Glutamatergic neuron (in vitro differentiated cells): ENCODE results near the gene SVIL. TPM values are rescaled to one million over a fixed set of nuclear protein-coding genes. Genes with fewer than 3 reads are reported as not detected.

Experiments used
- DNase-seq: peaks from one replicate; pipeline ENCODE4 v3.0.0; 2022
- H3K27ac Mint-ChIP-seq: one replicate; pipeline ENCODE4 v1.8.0; 2020; ENCODE audit warnings: mild to moderate bottlenecking, mixed read lengths, inconsistent platforms; ENCODE audit not compliant: unreplicated experiment
- H3K27me3 Mint-ChIP-seq: one replicate; pipeline ENCODE4 v1.8.0; 2020; ENCODE audit warnings: mild to moderate bottlenecking, moderate library complexity, mixed read lengths, inconsistent platforms; ENCODE audit not compliant: unreplicated experiment
- H3K36me3 Mint-ChIP-seq: one replicate; pipeline ENCODE4 v1.8.0; 2020; ENCODE audit warnings: mild to moderate bottlenecking, mixed read lengths, inconsistent platforms; ENCODE audit not compliant: unreplicated experiment
- H3K4me1 Mint-ChIP-seq: one replicate; pipeline ENCODE4 v1.8.0; 2020; ENCODE audit warnings: mild to moderate bottlenecking, low read depth, mixed read lengths, inconsistent platforms; ENCODE audit not compliant: unreplicated experiment
- H3K4me3 Mint-ChIP-seq: one replicate; pipeline ENCODE4 v1.8.0; 2020; ENCODE audit warnings: mild to moderate bottlenecking, mixed read lengths, inconsistent platforms; ENCODE audit not compliant: unreplicated experiment
- H3K9me3 Mint-ChIP-seq: one replicate; pipeline ENCODE4 v1.8.0; 2020; ENCODE audit warnings: mild to moderate bottlenecking, moderate library complexity, mixed read lengths, inconsistent platforms; ENCODE audit not compliant: unreplicated experiment
- CTCF ChIP-seq: fragments of 200-600 bp; sonication (generic); IDR thresholded peaks from one replicate; pipeline ENCODE4 v1.5.0; 2021; ENCODE audit not compliant: partially characterized antibody, unreplicated experiment
- total RNA-seq: library from RNA; stranded (reverse); fragmentation: NEBNext Ultra II Directional; extraction: Animal tissue kit (Norgen Biotek cat#: 25700); gene quantifications from one replicate; pipeline ENCODE4 v1.2.1, GENCODE V29; 2021; ENCODE audit not compliant: unreplicated experiment

Gene SVIL
- total RNA-seq, 1 donor from 2014 or later, result 117 TPM

GRCh38 chr10:29534590-29534989 is 100.2 kb downstream of the SVIL start:
- peaks cover 5% of the 10 kb centered on the region for H3K27me3 Mint-ChIP-seq
- DNase-seq, result no peak
- H3K36me3 Mint-ChIP-seq, result no peaks in the 10 kb centered on the region
- peaks cover 22% of the 10 kb centered on the region for H3K4me1 Mint-ChIP-seq
- no peak overlapping the region for H3K4me3 Mint-ChIP-seq
- no peaks in the 10 kb centered on the region for H3K9me3 Mint-ChIP-seq
- H3K27ac Mint-ChIP-seq, result no peak overlapping the region
- TF ChIP-seq CTCF, result no peak

GRCh38 chr10:29533696-29534285 is 101.0 kb downstream of the SVIL start:
- Mint-ChIP-seq H3K36me3 (no peaks in the 10 kb centered on the region), H3K27me3 (peaks cover 5% of the 10 kb centered on the region), H3K9me3 (no peaks in the 10 kb centered on the region), H3K27ac (no peak overlapping the region), H3K4me1 (peaks cover 22% of the 10 kb centered on the region), H3K4me3 (no peak overlapping the region)
- no peak for DNase-seq
- no peak for TF ChIP-seq CTCF

GRCh38 chr10:29533046-29533445 is 101.7 kb downstream of the SVIL start:
- H3K27me3 Mint-ChIP-seq, result peaks cover 5% of the 10 kb centered on the region
- TF ChIP-seq CTCF, result no peak
- no peaks in the 10 kb centered on the region for H3K9me3 Mint-ChIP-seq
- H3K4me1 Mint-ChIP-seq, result peaks cover 18% of the 10 kb centered on the region
- no peaks in the 10 kb centered on the region for H3K36me3 Mint-ChIP-seq
- H3K27ac Mint-ChIP-seq, result no peak overlapping the region
- no peak overlapping the region for H3K4me3 Mint-ChIP-seq
- no peak for DNase-seq

- Mint-ChIP-seq H3K4me1 (peaks cover 17% of the 10 kb centered on the region), H3K36me3 (no peaks in the 10 kb centered on the region), H3K27ac (no peak overlapping the region), H3K9me3 (no peaks in the 10 kb centered on the region), H3K4me3 (no peak overlapping the region), H3K27me3 (peaks cover 5% of the 10 kb centered on the region)
- no peak for TF ChIP-seq CTCF
- DNase-seq, result no peak
Measured at GRCh38 chr10:29532256-29532878, 102.4 kb downstream of the SVIL start.
